Astrocyte of the hippocampus (primary cell): ENCODE results near the gene SKIL.
"Not testable (repeated sequence)": the region's sequence is repeated elsewhere in the genome, so short reads cannot be mapped to it uniquely, and the experiment has no call there.

Experiments used
- DNase-seq: peaks from one replicate; pipeline ENCODE4 v3.0.0; 2011; ENCODE audit warnings: low read depth, low spot score

SKIL gene, protein sequence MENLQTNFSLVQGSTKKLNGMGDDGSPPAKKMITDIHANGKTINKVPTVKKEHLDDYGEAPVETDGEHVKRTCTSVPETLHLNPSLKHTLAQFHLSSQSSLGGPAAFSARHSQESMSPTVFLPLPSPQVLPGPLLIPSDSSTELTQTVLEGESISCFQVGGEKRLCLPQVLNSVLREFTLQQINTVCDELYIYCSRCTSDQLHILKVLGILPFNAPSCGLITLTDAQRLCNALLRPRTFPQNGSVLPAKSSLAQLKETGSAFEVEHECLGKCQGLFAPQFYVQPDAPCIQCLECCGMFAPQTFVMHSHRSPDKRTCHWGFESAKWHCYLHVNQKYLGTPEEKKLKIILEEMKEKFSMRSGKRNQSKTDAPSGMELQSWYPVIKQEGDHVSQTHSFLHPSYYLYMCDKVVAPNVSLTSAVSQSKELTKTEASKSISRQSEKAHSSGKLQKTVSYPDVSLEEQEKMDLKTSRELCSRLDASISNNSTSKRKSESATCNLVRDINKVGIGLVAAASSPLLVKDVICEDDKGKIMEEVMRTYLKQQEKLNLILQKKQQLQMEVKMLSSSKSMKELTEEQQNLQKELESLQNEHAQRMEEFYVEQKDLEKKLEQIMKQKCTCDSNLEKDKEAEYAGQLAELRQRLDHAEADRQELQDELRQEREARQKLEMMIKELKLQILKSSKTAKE

DNA sequence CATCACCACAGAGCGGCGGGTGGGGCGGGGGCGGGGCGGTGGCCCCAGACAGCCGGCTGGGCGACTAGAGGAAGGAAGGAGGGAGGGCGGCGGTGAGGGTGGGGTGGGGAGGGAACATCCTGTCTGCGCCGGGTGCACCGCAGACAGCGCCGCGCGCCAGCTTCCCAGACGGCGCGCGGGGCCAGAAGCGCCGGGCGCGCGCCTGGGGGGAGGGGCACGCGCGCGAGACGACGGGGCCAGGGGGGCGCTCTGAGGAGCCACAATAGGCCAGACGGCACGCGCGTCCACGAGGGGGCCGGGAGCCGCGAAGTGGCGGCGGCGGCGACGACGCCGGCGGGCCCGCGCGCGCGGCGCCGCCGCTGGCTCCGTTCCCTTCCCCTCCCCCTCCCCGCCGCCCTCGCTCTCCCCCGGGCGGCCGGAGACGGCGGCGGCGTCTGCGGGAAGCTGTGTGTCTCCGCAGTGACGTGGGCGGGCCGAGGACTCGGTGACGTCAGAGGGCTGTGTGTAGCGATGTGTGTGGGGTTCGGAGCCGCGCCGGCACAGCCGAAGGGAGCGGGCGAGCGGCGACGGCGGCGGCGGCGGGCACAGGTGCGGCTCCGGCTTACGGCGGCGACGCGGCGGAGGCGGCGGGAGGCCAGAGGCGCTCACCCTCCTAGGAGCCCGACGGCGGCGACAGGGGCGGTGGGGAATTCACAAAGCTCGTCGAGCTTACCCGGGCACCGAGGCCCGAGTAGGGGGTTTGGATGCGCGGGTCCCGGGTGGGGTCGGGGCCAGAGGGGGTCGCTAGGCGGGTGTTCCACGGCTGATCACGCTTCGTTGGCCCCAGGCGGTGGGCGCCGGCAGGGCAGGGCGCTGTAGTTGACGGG lies at the start of gene SKIL:
TSS of gene SKIL (plus strand) at position 540 of the 866 bp plus-strand sequence. CDS start 2,617 bp downstream, outside the sequence.
- DNase-seq: peak; percentile 99

DNA sequence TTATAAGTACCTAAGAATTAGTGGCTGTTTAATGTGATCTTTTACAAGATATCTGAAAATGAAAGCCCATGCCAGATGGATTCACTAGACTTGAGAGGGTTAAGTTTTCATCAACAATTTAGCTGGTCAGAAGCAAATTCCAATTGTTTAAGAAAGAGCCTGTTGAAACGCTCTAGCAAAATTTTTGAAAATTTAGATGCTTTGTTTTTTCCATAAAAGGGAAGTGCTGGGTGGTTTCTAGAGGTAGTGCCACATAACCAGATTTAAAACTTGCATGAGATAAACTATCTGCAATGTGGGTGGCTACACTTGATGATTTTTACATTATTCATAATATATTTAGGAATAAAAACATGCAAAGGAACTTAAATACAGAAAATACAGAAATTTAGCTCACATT lies 48.5 kb upstream of the SKIL start:
- no peak for DNase-seq

DNA sequence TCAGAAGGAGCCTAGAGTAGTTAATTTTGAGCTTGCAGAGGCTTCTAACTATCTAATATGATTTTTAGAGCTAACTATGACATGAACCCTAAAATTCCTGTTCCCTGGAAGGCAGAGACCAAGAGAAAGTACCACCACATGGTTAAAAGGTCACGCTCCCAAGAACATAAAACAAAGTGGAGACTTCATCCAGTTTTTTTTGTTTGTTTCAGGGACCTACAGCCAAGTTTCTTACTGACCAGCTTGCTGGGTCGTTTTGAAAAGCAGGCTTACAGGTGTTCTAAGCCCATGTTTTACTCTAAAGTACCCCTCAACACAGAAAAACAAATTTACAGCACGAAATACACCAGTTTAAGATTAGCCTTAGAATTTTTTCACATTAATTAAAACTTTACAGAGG lies 39.6 kb upstream of the SKIL start:
- no peak for DNase-seq

DNA sequence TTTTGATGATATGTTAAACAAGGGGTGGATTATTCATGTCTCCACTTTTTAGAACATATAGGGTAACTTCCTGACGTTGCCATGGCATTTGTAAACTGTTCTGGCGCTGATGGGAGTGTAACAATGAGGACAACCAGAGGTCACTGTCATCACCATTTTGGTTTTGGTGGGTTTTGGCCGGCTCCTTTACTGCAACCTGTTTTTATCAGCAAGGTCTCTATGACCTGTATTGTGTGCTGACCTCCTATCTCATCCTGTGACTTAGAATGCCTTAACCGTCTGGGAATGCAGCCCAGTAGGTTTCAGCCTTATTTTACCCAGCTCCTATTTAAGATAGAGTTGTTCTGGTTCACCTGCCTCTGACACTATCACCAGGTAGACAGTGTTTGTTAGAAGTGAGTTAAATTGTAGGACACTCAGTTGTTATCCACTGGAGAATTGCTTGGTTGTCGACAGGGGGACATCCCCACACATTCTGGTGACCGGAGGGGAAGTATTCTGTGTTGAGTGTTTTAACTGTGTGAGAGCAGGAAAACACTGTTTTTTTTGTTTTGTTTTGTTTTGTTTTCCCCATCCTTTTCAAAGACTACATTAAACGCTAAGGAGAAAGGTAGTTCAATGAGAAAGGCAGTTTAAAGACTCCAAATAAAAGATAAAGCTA lies 36.9 kb upstream of the SKIL start:
- DNase-seq: no peak

DNA sequence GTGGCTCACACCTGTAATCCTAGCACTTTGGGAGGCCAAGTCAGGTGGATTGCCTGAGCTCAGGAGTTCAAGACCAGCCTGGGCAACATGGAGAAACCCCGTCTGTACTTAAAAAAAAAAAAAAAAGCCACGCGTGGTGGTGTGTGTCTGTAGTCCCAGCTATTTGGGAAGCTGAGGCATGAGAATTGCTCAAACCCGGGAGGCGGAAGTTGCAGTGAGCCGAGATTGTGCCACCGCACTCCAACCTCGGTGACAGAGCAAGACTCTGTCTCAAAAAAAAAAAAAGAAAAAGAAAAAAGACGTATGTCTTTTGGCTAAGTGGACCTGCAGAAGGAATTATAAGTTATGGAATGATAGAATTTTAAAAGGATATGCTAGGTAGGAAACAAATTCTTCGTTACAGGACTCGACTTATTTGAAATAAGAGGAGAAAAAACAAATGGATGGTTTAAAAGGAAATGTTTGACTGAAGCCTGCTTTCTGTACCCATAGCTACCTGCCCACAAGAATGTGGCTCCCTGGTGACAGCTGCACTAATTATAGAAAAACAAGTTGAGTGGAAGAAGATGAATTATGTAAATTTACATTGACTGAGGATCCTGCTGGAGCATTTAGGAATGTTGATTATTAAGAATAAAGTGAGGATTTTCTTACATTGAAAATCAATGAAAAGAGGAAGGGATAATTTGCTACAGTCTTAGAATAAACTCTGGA lies 36.0 kb upstream of the SKIL start:
- DNase-seq: peak; percentile 75

DNA sequence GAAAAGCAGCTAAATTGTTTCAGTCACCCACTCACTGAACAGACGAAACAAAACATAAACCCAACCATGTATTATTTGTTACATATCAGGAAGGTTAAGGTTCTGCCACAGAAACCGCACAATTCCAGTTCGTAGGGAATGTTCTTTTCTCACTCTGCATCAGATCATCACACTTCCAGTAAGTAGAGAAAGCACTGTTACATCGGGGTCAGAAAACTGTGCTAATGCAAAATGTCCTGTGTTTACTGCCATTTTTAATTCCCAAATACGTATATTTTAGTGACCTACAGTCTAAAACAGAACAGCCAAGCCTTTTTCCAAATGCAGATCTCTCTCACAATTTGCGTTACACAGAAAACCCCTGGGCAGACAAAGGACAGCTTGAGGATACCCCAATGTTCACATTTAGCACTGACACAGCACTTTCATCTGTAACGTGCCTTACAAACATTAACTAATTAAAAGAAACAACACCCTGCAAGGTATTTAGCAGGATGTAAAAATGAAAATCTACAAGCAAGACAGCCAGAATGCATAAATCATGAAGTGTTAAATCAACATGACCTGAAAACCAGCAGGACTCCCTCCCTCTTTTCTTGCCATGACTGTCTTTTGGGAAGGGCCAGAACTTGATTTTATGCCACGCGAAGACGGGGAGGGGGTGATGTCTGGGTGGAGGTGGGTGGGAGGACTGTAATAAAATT lies 34.8 kb upstream of the SKIL start:
- peak; percentile 55 for DNase-seq

DNA sequence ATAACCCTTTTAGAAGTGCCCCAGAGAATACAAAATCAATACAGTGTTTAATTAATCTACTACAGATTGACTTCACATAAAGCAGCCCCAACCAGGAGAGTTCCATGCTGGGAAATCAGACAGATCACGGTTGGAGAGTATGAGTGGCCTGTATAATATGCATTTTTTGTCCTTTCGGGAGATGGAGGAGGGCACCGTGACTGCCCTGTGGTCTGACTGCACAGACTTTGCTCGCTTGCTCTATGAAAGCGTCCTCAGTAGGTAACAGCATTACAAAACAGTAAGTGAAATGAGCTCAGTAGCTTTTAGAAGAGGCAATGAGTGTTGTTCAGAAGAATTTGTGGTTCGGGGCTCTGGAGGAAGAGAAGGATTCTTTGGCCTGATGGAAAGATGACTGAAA lies 34.2 kb upstream of the SKIL start:
- DNase-seq: peak; percentile 71

DNA sequence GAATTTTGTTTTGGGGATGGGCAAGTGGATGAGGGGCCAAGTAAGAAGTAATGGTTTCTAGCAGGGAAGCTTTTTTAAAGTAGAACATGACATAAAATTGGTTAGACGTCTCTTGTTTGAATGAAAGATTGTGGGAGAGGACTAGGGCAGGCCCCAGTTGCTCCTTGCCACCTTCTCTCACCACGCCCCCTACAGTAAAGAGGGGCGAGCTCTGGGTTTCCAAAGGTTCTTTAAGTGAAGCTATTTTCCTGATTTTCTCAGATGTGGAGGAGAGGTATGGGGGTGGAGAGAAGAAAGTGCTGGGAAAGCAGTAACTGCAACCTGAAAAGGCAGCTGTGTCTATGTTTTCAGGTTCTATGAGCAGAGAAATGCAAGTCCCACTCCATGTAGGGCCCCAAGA lies 32.6 kb upstream of the SKIL start:
- DNase-seq: no peak

DNA sequence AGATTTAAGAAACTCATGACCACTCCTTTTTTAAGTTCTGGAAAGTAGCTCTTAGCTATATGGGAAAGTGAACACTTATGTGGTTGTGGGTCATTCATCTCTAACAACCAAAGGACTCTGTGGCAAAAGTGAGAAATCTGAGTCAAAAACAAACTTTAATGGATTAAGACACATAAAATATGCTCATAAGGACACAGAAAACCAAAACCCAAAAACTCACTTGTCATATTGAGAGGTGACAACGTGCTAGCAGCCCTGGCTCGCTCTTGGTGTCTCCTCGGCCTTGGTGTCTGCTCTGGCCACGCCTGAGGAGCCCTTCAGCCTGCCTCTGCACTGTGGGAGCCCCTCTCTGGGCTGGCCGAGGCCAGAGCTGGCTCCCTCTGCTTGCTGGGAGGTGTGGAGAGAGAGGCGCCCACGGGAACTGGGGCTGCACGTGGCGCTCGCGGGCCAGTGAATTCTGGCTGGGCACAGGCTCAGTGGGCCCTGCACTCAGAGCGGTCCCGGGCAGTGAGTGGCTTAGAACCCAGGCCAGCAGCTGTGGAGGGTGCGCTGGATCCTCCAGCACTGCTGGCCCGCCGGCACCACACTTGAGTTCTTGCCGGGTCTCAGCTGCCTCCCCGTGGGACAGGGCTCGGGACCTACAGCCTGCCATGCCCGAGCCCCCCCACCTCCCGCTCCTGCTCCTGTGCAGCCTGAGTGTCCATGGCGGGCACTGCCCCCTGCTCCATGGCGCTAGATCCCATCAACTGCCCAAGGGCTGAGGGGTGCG lies 30.3 kb upstream of the SKIL start:
- DNase-seq: no peak

DNA sequence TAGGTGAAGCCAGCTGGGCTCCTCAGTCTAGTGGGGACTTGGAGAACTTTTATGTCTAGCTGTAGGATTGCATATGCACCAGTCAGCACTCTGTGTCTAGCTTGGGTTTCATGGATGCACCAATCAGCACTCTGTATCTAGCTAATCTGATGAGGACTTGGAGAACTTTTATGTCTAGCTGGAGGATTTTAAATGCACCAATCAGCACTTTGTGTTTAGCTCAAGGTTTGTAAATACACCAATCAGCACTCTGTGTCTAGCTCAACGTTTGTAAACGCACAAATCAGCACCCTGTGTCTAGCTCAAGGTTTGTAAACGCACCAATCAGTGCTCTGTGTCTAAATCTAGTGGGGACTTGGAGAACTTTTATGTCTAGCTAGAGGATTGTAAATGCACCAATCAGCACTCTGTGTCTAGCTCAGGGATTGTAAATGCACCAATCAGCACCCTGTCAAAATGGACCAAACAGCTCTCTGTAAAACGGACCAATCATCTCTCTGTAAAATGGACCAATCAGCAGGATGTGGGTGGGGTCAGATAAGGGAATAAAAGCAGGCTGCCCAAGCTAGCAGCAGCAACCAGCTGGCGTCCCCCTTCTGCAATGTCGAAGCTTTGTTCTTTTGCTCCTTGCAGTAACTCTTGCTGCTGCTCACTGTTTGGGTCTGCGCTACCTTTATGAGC lies 29.5 kb upstream of the SKIL start:
- DNase-seq: not testable (repeated sequence)

DNA sequence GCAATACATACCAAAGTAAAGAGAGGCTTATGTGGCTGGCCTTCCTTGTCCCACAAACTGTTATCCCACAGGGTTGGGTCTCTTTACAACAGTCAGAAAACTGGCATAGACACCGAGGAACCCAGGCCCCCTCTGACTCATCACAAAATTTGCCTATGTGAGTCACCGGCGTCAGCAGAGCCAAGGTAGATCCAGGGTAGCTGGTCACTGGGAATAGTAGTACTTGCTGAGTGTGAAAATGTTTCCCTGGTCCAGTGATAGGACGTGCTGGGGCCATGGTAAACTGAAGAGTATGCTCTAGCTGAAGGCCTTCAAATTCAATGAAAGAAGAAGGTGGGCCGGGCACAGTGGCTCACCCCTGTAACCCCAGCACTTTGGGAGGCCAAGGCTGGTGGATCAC lies 27.1 kb upstream of the SKIL start:
- peak; percentile 85 for DNase-seq

DNA sequence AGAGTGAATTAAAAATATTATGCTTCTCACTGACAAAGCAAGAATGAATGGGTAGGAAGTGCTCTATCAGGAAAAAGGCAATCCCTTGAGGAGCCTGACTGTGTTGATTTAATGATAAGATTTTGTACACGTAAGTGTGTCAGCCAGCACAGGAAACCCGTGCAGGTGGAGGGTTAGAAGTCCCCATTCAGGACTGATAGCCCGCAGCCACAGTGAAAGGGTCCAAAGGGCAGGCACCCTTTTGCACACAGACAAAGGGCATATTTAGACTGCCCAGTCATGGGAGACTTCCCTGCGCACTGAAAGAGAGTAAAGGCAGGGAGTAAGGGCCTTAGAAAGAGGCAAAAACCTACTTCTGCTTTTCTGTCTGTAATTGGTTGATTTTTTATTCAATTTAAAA lies 26.4 kb upstream of the SKIL start:
- no peak for DNase-seq

DNA sequence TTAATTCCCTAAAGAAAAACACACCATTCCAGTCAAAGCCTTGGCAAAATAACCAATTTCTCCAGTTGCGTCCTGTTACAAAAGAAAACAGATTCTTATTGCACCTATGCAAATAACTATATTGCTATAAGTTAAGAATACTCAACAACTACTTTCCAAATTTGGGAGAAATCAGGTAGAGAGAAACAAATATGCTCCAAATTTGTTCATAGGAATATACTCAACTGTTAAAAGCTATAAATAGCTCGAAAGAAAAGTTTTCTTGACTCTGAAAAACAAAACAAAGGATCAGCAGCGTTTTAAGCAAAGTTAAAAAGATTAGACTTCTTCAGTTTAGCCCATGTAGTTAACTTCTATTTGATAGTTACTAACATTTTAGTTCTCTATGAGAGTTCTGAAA lies 20.1 kb upstream of the SKIL start:
- DNase-seq: no peak

DNA sequence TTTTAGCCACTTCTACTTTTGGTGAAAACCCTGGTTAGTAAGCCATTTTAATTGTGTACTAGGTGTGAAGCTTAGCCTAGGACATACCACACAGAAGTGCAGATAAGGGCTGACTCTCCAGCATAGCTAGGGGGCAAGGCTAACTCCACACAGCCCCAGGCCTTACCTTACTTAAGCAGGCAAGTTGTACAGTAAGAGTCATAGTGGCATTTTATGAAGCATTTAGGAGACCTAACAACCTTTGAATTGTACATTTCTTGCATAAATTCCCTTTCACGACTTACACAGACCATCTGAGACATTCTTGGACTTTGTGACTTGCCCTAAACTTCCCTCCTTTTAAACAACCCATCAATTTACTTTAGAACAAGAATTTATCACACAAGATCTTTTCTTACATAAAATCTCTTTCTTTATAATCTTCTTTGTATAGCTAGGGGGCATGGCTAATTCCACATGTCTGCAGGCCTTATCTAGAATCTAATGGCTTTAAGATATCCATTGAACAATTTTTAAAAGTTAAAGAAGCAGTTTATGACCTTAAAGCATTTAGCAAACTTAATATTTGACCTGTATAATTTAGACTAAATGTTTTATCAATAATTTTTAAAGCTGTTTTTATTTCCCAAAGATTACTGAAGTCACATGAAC lies 18.7 kb upstream of the SKIL start:
- no peak for DNase-seq

DNA sequence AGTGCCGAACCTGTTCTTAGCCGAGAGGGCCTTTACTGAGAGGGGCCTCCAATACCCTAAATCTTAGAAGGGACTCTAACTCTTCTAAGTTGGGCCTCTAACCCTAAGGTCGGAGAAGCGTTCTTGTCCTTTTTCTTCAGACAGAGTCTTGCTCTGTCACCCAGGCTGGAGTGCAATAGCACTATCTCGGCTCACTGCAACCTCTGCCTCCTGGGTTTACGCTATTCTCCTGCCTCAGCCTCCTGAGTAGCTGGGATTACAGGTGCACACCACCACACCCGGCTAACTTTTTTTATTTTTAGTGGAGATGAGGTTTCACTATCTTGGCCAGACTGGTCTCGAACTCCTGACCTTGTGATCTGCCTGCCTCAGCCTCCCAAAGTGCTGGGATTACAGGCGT lies 15.2 kb upstream of the SKIL start:
- DNase-seq: not testable (repeated sequence)

DNA sequence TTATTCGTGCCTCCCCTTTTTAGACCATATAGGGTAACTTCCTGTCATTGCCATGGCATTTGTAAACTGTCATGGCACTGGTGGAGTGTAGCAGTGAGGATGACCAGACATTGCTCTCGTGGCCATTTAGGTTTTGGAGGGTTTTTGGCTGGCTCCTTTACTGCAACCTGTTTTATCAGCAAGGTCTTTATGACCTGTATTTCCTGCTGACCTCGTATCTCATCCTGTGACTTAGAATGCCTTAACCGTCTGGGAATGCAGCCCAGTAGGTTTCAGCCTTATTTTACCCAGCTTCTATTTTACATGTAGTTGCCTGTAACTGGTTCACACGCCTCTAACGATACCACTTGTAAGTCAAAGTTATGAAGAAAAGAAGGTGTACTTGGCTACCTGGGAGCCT lies 13.7 kb upstream of the SKIL start:
- DNase-seq: not testable (repeated sequence)

DNA sequence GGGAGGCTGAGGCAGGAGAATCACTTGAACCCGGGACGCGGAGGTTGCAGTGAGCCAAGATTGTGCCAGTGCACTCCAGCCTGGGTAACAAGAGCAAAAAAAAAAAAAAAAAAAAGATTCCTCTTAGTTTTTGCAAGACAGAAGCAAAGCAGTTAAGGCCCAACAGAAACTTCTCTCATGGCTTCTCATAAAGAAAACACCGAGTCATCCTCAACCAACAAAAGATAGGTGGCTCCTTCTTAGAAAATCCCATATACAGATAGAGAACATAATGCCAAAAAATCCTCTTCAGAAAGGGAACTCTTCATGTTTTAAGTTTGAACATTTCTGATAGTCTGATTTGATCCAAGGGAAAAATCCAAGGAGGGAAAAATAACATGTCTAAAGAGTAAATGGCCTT lies 12.5 kb upstream of the SKIL start:
- no peak for DNase-seq
